A549 (cell line): ENCODE data around the gene PIGZ.

Experiments
- CTCF ChIP-seq: fragments of >200 bp; sonication (Bioruptor Twin); formaldehyde crosslinking; IDR thresholded peaks from 3 replicates; pipeline ENCODE4 v1.5.1; 2016
- POLR2A ChIP-seq: IDR thresholded peaks from 2 replicates; pipeline ENCODE4 v1.6.1; 2012; ENCODE audit warnings: mild to moderate bottlenecking, low read length
- RAD21 ChIP-seq, 2 experiments: fragments of >200 bp in 1 of 2; sonication (Bioruptor Twin) in 1 of 2; formaldehyde crosslinking in 1 of 2; IDR thresholded peaks in 1 of 2; conservative IDR thresholded peaks in 1 of 2; 2 replicates in 1 of 2; 3 replicates in 1 of 2; pipeline ENCODE4 v1.6.1; 2012 to 2018; ENCODE audit warnings: inconsistent platforms in 1 of 2

DNA sequence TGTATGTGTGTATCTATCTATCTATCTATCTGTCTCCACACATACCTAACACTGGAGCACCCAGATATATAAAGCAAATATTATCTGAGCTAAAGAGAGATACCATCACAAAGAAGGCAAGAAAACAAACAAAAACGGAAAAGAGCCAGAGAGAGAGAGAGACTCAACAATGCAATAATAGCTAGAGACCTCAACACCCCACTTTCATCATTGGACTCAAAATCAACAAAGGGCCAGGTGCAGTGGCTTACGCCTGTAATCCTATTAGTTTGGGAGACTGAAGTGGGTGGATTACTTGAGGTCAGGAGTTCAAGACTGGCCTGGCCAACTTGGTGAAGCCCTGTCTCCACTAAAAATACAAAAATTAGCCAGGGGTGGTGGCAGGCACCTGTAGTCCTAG, 49.7 kb downstream of the PIGZ start:
- TF ChIP-seq RAD21 (conservative IDR thresholded peaks at IDR 0.05 in 1 of 2, IDR thresholded peaks at IDR 0.05 in 1 of 2), result no peak
- no peak for TF ChIP-seq POLR2A
- TF ChIP-seq CTCF, result no peak
